D341Med (cell line): Measurements from ENCODE around the gene C19orf47.
"Not testable (repeated sequence)": the region's sequence is repeated elsewhere in the genome, so short reads cannot be mapped to it uniquely, and the experiment has no call there.

Source experiments
- DNase-seq: peaks from one replicate; pipeline ENCODE4 v3.0.0; 2012; ENCODE audit warnings: low spot score

C19orf47 gene

DNA sequence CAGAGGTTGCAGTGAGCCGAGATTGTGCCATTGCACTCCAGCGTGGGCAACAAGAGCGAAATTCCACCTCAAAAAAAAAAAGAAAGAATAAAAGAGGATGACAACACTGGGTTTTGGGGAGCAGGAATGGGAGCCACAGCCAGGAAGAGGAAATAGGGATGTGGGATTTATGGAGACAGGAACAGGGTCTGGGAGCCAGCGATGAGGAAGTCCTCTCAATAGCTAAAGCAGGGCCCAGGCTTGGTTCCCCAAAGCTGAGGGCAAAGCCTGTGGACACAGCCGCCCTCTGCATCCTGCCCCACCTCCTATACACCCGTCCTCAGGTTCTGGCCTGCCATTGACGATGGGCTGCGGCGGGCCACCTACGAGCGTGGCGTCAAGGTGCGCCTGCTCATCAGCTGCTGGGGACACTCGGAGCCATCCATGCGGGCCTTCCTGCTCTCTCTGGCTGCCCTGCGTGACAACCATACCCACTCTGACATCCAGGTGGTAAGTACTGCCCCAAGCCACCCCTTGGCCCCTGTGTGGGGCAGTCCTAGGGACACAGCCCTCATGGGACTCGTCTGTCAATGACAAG is 28.2 kb upstream of the C19orf47 start:
- no peak for DNase-seq

DNA sequence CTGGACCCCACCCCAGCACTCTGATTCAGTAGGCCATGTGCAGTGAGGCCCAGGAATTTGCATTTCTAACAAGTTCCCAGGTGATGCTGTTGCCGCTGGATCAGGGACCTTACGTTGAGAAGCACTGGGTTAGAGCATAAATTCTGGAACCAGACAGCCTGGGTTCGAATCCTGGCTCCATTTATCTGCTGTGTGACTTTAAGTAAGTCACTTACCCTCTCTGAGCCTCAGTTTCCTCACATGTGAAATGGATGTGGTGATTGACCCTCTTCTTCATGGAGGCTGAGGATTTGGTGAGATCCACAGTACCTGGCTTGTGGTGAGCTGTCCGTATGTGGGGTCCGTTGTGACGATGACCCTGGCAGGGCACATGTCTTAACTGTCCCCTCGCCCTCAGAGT is 25.9 kb upstream of the C19orf47 start:
- no peak for DNase-seq

DNA sequence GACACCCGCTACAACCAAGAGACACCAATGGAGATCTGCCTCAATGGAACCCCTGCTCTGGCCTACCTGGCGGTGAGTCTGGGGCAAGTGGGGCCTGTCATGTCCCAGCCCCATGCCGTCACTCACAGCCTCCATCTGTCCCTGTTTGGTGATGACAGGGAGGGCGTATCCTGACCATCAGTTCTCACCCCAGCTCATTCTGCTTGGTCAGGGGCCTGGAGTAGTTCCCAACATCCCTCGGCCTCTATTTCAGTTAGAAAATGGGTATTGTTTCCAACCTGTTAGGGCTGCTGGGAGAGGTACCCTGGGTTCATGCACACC is 23.6 kb upstream of the C19orf47 start:
- DNase-seq = no peak

DNA sequence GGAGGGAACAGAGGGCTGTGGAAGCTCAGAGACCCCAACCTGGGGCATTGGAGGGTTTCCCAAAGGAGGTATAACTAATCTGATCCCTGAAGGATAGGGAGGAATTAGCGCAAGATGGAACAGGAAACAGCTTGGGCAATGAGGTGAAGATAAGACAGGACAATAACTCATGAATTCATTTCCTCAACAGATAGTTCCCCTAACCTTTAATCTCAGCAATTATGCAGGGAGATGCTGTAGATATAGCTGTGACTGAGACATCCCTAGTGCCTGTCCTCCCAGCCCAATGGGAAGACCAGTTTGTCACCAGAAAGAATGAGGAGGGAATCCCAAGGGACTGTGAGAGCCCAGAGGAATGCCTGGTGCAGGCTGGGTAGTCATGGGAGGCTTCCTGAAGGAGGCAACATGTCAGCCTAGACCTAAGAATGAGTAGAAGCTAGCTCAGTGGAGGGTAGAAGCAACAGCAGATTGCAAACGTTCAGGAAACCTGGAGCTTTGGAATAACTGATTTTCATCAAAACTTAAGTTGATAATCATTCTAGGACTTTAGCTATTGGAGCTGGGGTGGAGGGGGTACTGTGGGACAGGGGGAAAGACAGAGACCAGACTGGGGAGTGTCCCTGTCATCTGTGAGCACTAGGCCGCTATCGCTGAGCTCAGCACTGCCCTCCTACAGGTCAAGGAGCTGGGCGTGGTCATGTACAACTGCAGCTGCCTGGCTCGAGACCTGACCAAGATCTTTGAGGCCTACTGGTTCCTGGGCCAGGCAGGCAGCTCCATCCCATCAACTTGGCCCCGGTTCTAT is 23.0 kb upstream of the C19orf47 start:
- no peak for DNase-seq

DNA sequence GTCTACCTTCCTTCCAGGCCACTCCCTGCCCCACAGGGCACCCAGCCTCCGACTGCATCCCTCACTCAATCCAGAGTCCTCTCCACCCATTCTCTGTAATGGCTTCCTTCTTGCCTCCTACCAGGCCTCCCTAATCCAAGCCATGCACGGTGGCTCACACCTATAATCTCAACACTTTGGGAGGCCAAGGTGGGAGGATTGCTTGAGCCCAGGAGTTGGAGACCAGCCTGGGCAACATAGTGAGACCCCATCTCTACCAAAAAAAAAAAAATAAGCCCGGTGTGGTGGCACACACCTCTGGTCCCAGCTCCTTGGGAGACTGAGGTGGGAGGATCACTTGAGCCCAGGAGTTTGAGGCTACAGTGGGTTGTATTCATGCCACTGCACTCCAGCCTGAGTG is 22.1 kb upstream of the C19orf47 start:
- DNase-seq = not testable (repeated sequence)

DNA sequence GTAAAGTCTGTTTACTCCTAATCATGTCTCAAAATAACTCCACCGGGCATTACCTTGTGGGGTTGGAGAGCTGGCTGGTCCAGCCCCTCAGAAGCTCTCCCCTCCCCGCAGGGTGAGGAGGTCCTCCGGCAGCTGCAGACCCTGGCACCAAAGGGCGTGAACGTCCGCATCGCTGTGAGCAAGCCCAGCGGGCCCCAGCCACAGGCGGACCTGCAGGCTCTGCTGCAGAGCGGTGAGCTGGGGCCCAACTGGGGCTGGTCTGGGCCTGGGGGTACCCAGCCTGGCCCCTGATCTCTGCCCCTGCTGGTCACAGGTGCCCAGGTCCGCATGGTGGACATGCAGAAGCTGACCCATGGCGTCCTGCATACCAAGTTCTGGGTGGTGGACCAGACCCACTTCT is 21.6 kb upstream of the C19orf47 start:
- DNase-seq = peak; percentile 43

GRCh38 chr19:40367577-40368434 is 19.6 kb upstream of the C19orf47 start:
- DNase-seq = no peak

GRCh38 chr19:40366697-40367561 is 18.7 kb upstream of the C19orf47 start:
- no peak for DNase-seq

- DNase-seq = no peak
Measured at GRCh38 chr19:40365613-40366401, 17.6 kb upstream of the C19orf47 start.

- DNase-seq = no peak
Measured at GRCh38 chr19:40365010-40365409, 16.8 kb upstream of the C19orf47 start.

GRCh38 chr19:40363069-40363468 is 14.9 kb upstream of the C19orf47 start:
- DNase-seq = no peak

DNA sequence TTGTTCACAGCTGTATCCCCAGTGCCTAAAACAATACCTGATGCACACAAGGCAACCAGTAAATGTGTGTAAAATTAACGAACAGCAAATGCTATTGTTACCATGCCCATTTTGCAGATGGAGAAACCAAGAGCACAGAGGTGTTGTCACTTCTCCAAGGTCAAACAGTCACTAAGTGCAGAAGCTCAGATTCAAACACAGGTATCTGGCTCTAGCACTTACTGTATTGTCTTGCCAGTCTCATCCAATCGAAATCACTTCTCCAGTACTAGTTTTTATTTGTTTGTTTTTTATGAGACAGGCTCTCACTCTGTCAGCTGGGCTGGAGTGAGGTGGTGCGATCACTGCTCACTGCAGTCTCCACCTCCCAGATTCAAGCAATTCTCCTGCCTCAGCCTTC is 14.0 kb upstream of the C19orf47 start:
- DNase-seq = no peak

- no peak for DNase-seq
Measured at GRCh38 chr19:40360708-40361241, 12.6 kb upstream of the C19orf47 start.

DNA sequence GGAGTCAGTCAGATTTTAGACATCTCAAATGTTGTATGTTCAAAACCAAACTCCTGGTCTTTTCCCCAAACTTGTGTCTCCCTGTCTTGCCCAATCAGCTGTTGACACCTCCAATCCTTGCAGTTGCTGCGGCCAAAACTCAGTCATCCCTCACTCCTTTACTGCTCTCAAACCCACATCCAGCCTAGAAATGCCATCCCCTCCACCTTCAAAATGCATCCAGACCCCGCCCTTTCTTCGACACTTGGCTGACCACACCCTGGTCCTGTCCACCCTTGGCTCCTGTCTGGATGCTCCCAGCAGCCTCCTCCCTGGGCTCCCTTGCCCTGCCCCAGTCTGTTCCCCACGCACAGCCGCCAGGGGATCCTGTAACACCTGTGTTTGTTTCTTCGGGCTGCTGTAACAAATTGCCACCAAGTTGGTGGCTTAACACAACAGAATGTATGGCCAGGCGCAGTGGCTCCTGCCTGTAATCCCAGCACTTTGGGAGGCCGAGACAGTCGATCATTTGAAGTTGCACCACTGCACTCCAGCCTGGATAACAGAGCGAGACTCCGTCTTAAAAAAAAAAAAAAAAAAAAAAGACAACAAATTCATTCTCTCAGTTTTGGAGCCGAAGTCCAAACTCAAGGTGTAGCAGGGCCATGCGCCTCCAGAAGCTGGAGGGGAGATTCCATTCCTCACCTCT is 12.0 kb upstream of the C19orf47 start:
- DNase-seq = no peak

DNA sequence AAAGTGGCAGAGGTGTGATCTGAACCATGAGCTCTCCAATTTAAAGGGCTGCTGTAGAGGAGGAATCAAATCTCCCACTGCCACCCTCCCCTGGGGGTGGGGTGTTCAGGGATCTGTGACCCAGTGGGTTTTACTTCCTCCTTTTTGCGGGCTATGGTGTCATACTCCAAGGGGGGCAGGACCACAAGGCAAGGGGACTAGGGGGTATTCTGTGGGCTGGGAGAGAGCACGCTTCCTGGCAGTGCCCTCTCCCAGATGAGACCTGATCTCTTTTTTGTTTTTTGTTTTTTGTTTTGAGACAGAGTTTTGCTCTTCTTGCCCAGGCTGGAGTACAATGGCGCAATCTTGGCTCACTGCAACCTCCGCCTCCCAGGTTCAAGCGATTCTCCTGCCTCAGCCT is 10.6 kb upstream of the C19orf47 start:
- DNase-seq = no peak

DNA sequence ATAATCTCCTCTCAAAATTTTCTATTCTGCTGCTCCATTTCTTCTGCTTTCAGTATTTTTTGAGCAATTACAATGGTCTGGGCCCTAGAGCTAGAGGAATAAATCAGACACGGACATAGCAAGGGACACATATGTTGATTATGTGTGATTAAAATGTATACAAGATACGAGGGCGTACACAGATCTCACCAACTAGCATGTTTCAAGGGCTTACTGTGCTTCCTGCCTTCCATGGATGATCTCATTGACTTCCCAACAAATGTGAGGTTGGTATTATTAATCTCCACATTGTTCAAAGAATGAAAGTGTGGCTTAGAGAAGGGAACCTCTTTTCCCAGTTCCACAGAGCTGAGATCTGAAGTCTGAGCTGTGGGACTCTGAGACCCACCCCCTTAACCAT is 9.4 kb upstream of the C19orf47 start:
- DNase-seq = no peak

DNA sequence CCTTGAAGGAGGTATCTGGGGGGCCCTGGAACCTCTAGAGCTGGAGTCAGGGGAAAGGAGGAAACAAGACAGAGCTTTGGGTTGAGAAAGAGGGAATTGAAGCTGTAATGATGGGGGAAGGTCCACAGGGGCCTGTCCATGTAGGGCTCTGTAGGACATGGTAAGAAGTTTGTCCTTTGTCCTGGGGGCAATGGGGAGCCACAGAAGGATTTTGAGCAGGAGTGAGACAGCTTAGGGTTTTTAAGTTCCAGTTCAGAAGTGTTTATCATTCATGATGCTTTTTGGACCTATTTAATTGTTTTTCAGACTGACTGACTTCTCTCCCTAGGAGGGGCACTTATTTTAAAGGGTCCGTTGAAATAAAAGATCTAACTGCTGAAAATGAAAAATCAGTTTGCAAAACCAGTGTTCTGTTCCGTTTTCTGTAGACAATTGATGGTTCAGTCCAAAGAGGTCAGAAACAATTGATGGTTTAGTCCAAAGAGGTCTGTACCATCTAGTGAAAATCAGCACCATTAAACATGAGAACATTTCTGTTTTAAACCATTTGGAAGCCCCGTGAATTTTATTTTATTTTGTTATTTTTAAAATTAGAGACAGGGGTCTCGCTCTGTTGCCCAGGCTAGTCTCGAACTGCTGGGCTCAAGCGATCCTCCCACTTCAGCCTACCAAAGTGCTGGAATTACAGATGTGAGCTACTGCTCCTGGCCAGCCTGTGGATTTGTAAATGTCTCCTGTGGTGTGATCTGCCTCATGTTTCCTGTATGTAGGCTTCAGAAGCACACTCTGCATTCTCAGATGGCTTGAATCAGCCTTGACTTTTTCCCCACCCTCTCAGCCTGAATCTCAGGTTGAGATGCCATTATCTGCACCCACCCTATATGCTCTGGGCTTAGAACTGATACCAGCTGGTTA is 8.7 kb upstream of the C19orf47 start:
- no peak for DNase-seq

- no peak for DNase-seq
Measured at GRCh38 chr19:40355975-40356680, 7.9 kb upstream of the C19orf47 start.
